K562 (cell line): ENCODE data around the gene SMG1. TPM values are rescaled to one million over a fixed set of nuclear protein-coding genes. Genes with fewer than 3 reads are reported as not detected.
"Not testable (repeated sequence)": the region's sequence is repeated elsewhere in the genome, so short reads cannot be mapped to it uniquely, and the experiment has no call there.

Source experiments
- ATAC-seq: fragments of 200-7000 bp; cut with Tn5 transposase; 3 replicates; pipeline ENCODE4 v1.9.1; 2020; ENCODE audit warnings: moderate library complexity
- BruUV-seq: library from RNA; stranded (reverse); fragments of 400-500 nt; replicated peaks from 2 replicates; lab custom pipeline; 2021; lab: Mats Ljungman, UMichigan
- CTCF ChIA-PET: fragments of 300-600 bp; formaldehyde crosslinking; extraction: SDS; loops from one replicate; lab custom pipeline; 2021; ENCODE audit warnings: low intra/inter-chr PET ratio; lab: Yijun Ruan, JAX
- POLR2A ChIA-PET: fragments of 300-600, 350-650 bp; sonication (Branson Sonifier 250); formaldehyde crosslinking; extraction: SDS; loops from one replicate; lab custom pipeline; 2021; ENCODE audit warnings: antibody characterized with exemption, inconsistent platforms; lab: Yijun Ruan, JAX
- DNase-seq, 4 experiments: peaks; one replicate each; pipeline versions ENCODE4 v3.0.0 to v3.0.0-alpha.2; 2011 to 2018; ENCODE audit warnings: low spot score in 3 of 4, mixed read lengths in 3 of 4; ENCODE audit errors: extremely low read depth in 1 of 4
- FAIRE-seq: peaks from 2 replicates; lab custom pipeline; 2011; peaks lifted over from hg19 to GRCh38; lab: Jason Lieb, UNC
- H2AFZ ChIP-seq: 2 replicates; pipeline ENCODE4 v1.6.0; 2011; ENCODE audit warnings: low read depth, low read length, control low read depth, inconsistent platforms
- H3K27ac ChIP-seq: fragments of 200-600 bp; 3 replicates; pipeline ENCODE4 v1.8.0; 2011; ENCODE audit warnings: low read depth, mild to moderate bottlenecking, control low read depth, inconsistent platforms, low read length, moderate library complexity, mixed read lengths; ENCODE audit errors: extremely low read depth
- H3K27me3 ChIP-seq, 2 experiments: fragments of 300-600 bp in 1 of 2; 2 replicates in 1 of 2; 3 replicates in 1 of 2; pipeline versions ENCODE4 v1.6.0 to v1.8.0; 2011; ENCODE audit warnings: inconsistent platforms in 2 of 2, low read length in 2 of 2, mild to moderate bottlenecking in 1 of 2, mixed read lengths in 1 of 2, moderate library complexity in 1 of 2; ENCODE audit not compliant: control insufficient read depth in 2 of 2, insufficient read depth in 2 of 2
- H3K36me3 ChIP-seq: fragments of 300-600 bp; 3 replicates; pipeline ENCODE4 v1.8.0; 2011; ENCODE audit warnings: mild to moderate bottlenecking, low read length, inconsistent platforms; ENCODE audit not compliant: control insufficient read depth, insufficient read depth
- H3K4me1 ChIP-seq, 2 experiments: fragments of 200-600 bp in 1 of 2; replicated peaks in 1 of 2; 2 replicates in 1 of 2; 3 replicates in 1 of 2; pipeline versions ENCODE4 v1.5.1 to v1.8.0; 2011; ENCODE audit warnings: inconsistent platforms in 2 of 2, low read length in 2 of 2, mild to moderate bottlenecking in 1 of 2, mixed read lengths in 1 of 2, moderate library complexity in 1 of 2; ENCODE audit not compliant: control insufficient read depth in 2 of 2, insufficient read depth in 2 of 2
- H3K4me2 ChIP-seq: 2 replicates; pipeline ENCODE4 v1.6.1; 2011; ENCODE audit warnings: low read length, control low read depth, inconsistent platforms, mixed read lengths; ENCODE audit not compliant: insufficient read depth
- H3K4me3 ChIP-seq: fragments of 200-600 bp; sonication (generic), shearing (Covaris generic); 2 replicates; pipeline ENCODE4 v1.5.1; 2016; ENCODE audit warnings: control low read depth, inconsistent platforms
- H3K79me2 ChIP-seq: fragments of 200-600 bp; 3 replicates; pipeline ENCODE4 v1.8.0; 2011; ENCODE audit warnings: low read length, inconsistent platforms; ENCODE audit not compliant: control insufficient read depth, insufficient read depth
- H3K9ac ChIP-seq, 2 experiments: 2 replicates each; pipeline versions ENCODE4 v1.6.0 to v1.6.1; 2011; ENCODE audit warnings: low read depth in 2 of 2, low read length in 2 of 2, control low read depth in 1 of 2, inconsistent platforms in 1 of 2, mild to moderate bottlenecking in 1 of 2, mixed read lengths in 1 of 2; ENCODE audit not compliant: insufficient read depth in 1 of 2
- H3K9me1 ChIP-seq: one replicate; pipeline ENCODE4 v1.6.0; 2011; ENCODE audit warnings: inconsistent platforms, mild to moderate bottlenecking, low read length, moderate library complexity; ENCODE audit not compliant: control insufficient read depth, insufficient read depth
- H3K9me3 ChIP-seq: replicated peaks from 2 replicates; pipeline ENCODE4 v1.5.1; 2011; ENCODE audit warnings: low read depth, low read length, inconsistent platforms; ENCODE audit not compliant: control insufficient read depth, insufficient read depth
- H4K20me1 ChIP-seq: replicated peaks from 2 replicates; pipeline ENCODE4 v1.6.1; 2011; ENCODE audit warnings: low read length, inconsistent platforms, mixed read lengths; ENCODE audit not compliant: control insufficient read depth, insufficient read depth
- CEBPB ChIP-seq: fragments of 450-650 bp; IDR thresholded peaks from 2 replicates; pipeline ENCODE4 v1.6.1; 2016; ENCODE audit warnings: missing genetic modification characterization, missing compliant biosample characterization
- CEBPG ChIP-seq, 3 experiments: fragments of 200-800 bp in 1 of 3; sonication (Bioruptor generic) in 1 of 3; sonication (generic) in 1 of 3; formaldehyde crosslinking in 1 of 3; IDR thresholded peaks in 2 of 3; conservative IDR thresholded peaks in 1 of 3; 2 replicates each; pipeline versions ENCODE4 v1.6.1 to v1.8.0; 2016 to 2022; ENCODE audit warnings: missing compliant biosample characterization in 2 of 3, missing genetic modification characterization in 2 of 3, mild to moderate bottlenecking in 1 of 3, missing genetic modification reagents in 1 of 3
- WGBS: fragments of 100-300 bp; shearing (Covaris generic); methylation state at CpG from one replicate; pipeline ENCODE4 v1.1.6; 2016; ENCODE audit warnings: low coverage, mixed read lengths; ENCODE audit not compliant: insufficient coverage; ENCODE audit errors: missing lambda C conversion rate; 5-methylcytosine and 5-hydroxymethylcytosine counted together
- in situ Hi-C: fragments of 300-500 bp; cut with MboI; formaldehyde crosslinking; loops from 4 replicates; pipeline ENCODE4 v1.15.0; 2018; ENCODE audit warnings: inconsistent platforms, mixed read lengths
- intact Hi-C: fragments of 100-400 bp; cut with micrococcal nuclease; formaldehyde crosslinking; loops from 2 replicates; pipeline ENCODE4 v1.14.2; 2022
- polyA plus RNA-seq, 8 experiments: library from polyadenylated mRNA; depleted of rRNA in 4 of 8; stranded (reverse) in 5 of 8; unstranded in 3 of 8; fragments of >200 nt; fragmentation: Nextera tagmentation in 2 of 8; fragmentation: Illumina TruSeq in 1 of 8; extraction: Ambion mirVana in 2 of 8; extraction: Trizol in 1 of 8; gene quantifications; 2 replicates each; pipeline versions ENCODE4 v1.2.1 to v1.2.3, GENCODE V29; 2011 to 2014; ENCODE audit warnings: inconsistent platforms in 1 of 8, missing spikeins in 1 of 8
- total RNA-seq, 7 experiments: library from RNA; depleted of rRNA in 6 of 7; stranded (reverse); fragments of >200 nt in 6 of 7; fragmentation: Illumina TruSeq in 2 of 7; extraction: Trizol in 2 of 7; gene quantifications; 2 replicates each; pipeline versions ENCODE4 v1.2.1 to v1.2.3, GENCODE V29; 2011 to 2021; ENCODE audit warnings: low replicate concordance in 1 of 7

Gene SMG1
- total and polyA plus RNA-seq, 9 of the 15 experiments (the other 6 are each of a cell fraction or from before 2014, with no cell fraction given), result 3.4 to 54.8 (median 32.0) TPM

DNA sequence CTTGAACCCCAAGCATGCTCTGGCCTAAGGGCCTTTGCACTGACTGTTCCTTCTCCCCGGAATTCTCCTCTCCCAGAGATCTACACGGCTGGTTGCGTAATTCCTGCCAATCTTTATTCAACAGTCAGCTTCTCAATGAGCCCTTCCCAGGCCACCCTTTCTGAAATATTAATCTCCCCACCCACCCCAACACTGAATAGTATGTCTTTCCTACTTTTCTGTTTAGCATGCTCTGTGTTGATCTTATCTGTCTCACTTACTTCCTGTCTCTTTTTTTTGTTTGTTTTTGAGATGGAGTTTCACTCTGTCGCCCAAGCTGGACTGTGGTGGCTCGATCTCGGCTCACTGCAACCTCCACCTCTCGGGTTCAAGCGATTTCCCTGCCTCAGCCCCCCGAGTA lies 169.6 kb downstream of the SMG1 start:
- H3K4me3 ChIP-seq; H3K9me3 ChIP-seq; DNase-seq; H3K27me3 ChIP-seq; H3K36me3 ChIP-seq; H3K4me1 ChIP-seq; FAIRE-seq; H3K79me2 ChIP-seq; BruUV-seq; in situ Hi-C loops; ATAC-seq; H3K9me1 ChIP-seq; H3K4me2 ChIP-seq; intact Hi-C loops; H3K9ac ChIP-seq; H3K27ac ChIP-seq; CTCF ChIA-PET; H4K20me1 ChIP-seq; POLR2A ChIA-PET; TF ChIP-seq CEBPG (CRISPR knock-in tag; IDR thresholded peaks at IDR 0.05): not testable (repeated sequence)
- TF ChIP-seq CEBPB (peak; percentile 45; the same call in 1 of the 2 replicates), CEBPG (tag; conservative IDR thresholded peaks at IDR 0.05 in 1 of 2, IDR thresholded peaks at IDR 0.05 in 1 of 2) (0 out of 4 replicates have a peak, but pooled peaks of 1 of the 2 experiments have one; percentile 33)
- 59% methylated on average over 8 of the region's 9 CpGs for WGBS
- peak overlapping the region; percentile 39; the same call in 1 of the 2 replicates for H2AFZ ChIP-seq

Other genes with a start within 250 kb of the SMG1 start
- 1,397 and 1,443 TPM in 2 replicates for gene RPS15A, start 136.1 kb downstream of the SMG1 start, total RNA-seq (2014; rRNA removed)
- 3,559 and 3,761 TPM in 2 replicates for gene RPS15A, start 136.1 kb downstream of the SMG1 start, total RNA-seq (2014; rRNA removed; fragmentation: Illumina TruSeq; extraction: Trizol)
- 2,642 and 2,798 TPM in 2 replicates for gene RPS15A, start 136.1 kb downstream of the SMG1 start, total RNA-seq (2015; rRNA removed; fragmentation: Illumina TruSeq; extraction: Trizol)
- gene RPS15A, start 136.1 kb downstream of the SMG1 start, total RNA-seq (2021), result 1,796 and 2,160 TPM in 2 replicates
- 5,474 and 6,005 TPM in 2 replicates for gene RPS15A, start 136.1 kb downstream of the SMG1 start, polyA plus RNA-seq (2011; rRNA removed)
- 3,581 and 3,787 TPM in 2 replicates for gene RPS15A, start 136.1 kb downstream of the SMG1 start, polyA plus RNA-seq (2014; fragmentation: Illumina TruSeq; extraction: Trizol)
- 1,000 to 10,000 TPM; 1,986 to 2,037 TPM for gene RPS15A, start 136.1 kb downstream of the SMG1 start, polyA plus RNA-seq (2014; fragmentation: Nextera tagmentation; extraction: Ambion mirVana)
- gene RPS15A, start 136.1 kb downstream of the SMG1 start, polyA plus RNA-seq (2014; rRNA removed), result 4,631 and 4,801 TPM in 2 replicates
- gene ARL6IP1, start 124.9 kb downstream of the SMG1 start, total RNA-seq (2014; rRNA removed), result 102 and 224 TPM in 2 replicates
- 174 and 193 TPM in 2 replicates for gene ARL6IP1, start 124.9 kb downstream of the SMG1 start, total RNA-seq (2014; rRNA removed; fragmentation: Illumina TruSeq; extraction: Trizol)
- gene ARL6IP1, start 124.9 kb downstream of the SMG1 start, total RNA-seq (2015; rRNA removed; fragmentation: Illumina TruSeq; extraction: Trizol), result 135 and 146 TPM in 2 replicates
- gene ARL6IP1, start 124.9 kb downstream of the SMG1 start, total RNA-seq (2021), result 124 and 126 TPM in 2 replicates
- gene ARL6IP1, start 124.9 kb downstream of the SMG1 start, polyA plus RNA-seq (2011; rRNA removed), result 223 and 306 TPM in 2 replicates
- gene ARL6IP1, start 124.9 kb downstream of the SMG1 start, polyA plus RNA-seq (2014; fragmentation: Illumina TruSeq; extraction: Trizol), result 161 and 162 TPM in 2 replicates
- gene ARL6IP1, start 124.9 kb downstream of the SMG1 start, polyA plus RNA-seq (2014; fragmentation: Nextera tagmentation; extraction: Ambion mirVana), result 100 to 1,000 TPM; 291 to 391 TPM
- gene ARL6IP1, start 124.9 kb downstream of the SMG1 start, polyA plus RNA-seq (2014; rRNA removed), result 123 and 130 TPM in 2 replicates
- 0.77 and 2.0 TPM in 2 replicates for gene TMC7, start 57.5 kb upstream of the SMG1 start, total RNA-seq (2014; rRNA removed)
- gene TMC7, start 57.5 kb upstream of the SMG1 start, total RNA-seq (2014; rRNA removed; fragmentation: Illumina TruSeq; extraction: Trizol), result 1.7 and 1.9 TPM in 2 replicates
- 0.57 and 0.76 TPM in 2 replicates for gene TMC7, start 57.5 kb upstream of the SMG1 start, total RNA-seq (2015; rRNA removed; fragmentation: Illumina TruSeq; extraction: Trizol)
- gene TMC7, start 57.5 kb upstream of the SMG1 start, total RNA-seq (2021), result 1.5 TPM in 2 replicates
- gene TMC7, start 57.5 kb upstream of the SMG1 start, polyA plus RNA-seq (2011; rRNA removed), result 0.85 and 1.8 TPM in 2 replicates
- gene TMC7, start 57.5 kb upstream of the SMG1 start, polyA plus RNA-seq (2014; fragmentation: Illumina TruSeq; extraction: Trizol), result 1.8 and 2.0 TPM in 2 replicates
- gene TMC7, start 57.5 kb upstream of the SMG1 start, polyA plus RNA-seq (2014; fragmentation: Nextera tagmentation; extraction: Ambion mirVana), result under 1 TPM; 0.08 to 0.32 TPM
- gene TMC7, start 57.5 kb upstream of the SMG1 start, polyA plus RNA-seq (2014; rRNA removed), result 1.5 and 1.8 TPM in 2 replicates
- gene COQ7, start 141.2 kb upstream of the SMG1 start, total RNA-seq (2014; rRNA removed), result 22.1 and 23.3 TPM in 2 replicates
- 11.2 and 13.0 TPM in 2 replicates for gene COQ7, start 141.2 kb upstream of the SMG1 start, total RNA-seq (2014; rRNA removed; fragmentation: Illumina TruSeq; extraction: Trizol)
- gene COQ7, start 141.2 kb upstream of the SMG1 start, total RNA-seq (2015; rRNA removed; fragmentation: Illumina TruSeq; extraction: Trizol), result 12.2 and 13.0 TPM in 2 replicates
- gene COQ7, start 141.2 kb upstream of the SMG1 start, total RNA-seq (2021), result 22.5 and 23.4 TPM in 2 replicates
- gene COQ7, start 141.2 kb upstream of the SMG1 start, polyA plus RNA-seq (2011; rRNA removed), result 12.2 and 15.2 TPM in 2 replicates
- gene COQ7, start 141.2 kb upstream of the SMG1 start, polyA plus RNA-seq (2014; fragmentation: Illumina TruSeq; extraction: Trizol), result 19.6 and 24.0 TPM in 2 replicates
- gene COQ7, start 141.2 kb upstream of the SMG1 start, polyA plus RNA-seq (2014; fragmentation: Nextera tagmentation; extraction: Ambion mirVana), result 1 to 10 TPM; 2.3 to 3.5 TPM
- gene COQ7, start 141.2 kb upstream of the SMG1 start, polyA plus RNA-seq (2014; rRNA removed), result 26.1 and 33.4 TPM in 2 replicates
- gene ITPRIPL2, start 187.6 kb upstream of the SMG1 start, total RNA-seq (2014; rRNA removed), result 0.64 and 1.4 TPM in 2 replicates
- gene ITPRIPL2, start 187.6 kb upstream of the SMG1 start, total RNA-seq (2014; rRNA removed; fragmentation: Illumina TruSeq; extraction: Trizol), result 0.76 and 0.80 TPM in 2 replicates
- gene ITPRIPL2, start 187.6 kb upstream of the SMG1 start, total RNA-seq (2015; rRNA removed; fragmentation: Illumina TruSeq; extraction: Trizol), result 0.58 and 0.75 TPM in 2 replicates
- gene ITPRIPL2, start 187.6 kb upstream of the SMG1 start, total RNA-seq (2021), result 2.1 and 2.2 TPM in 2 replicates
- 0.65 and 0.77 TPM in 2 replicates for gene ITPRIPL2, start 187.6 kb upstream of the SMG1 start, polyA plus RNA-seq (2011; rRNA removed)
- gene ITPRIPL2, start 187.6 kb upstream of the SMG1 start, polyA plus RNA-seq (2014; fragmentation: Illumina TruSeq; extraction: Trizol), result 0.48 and 0.54 TPM in 2 replicates
- under 1 TPM; 0.04 to 0.11 TPM for gene ITPRIPL2, start 187.6 kb upstream of the SMG1 start, polyA plus RNA-seq (2014; fragmentation: Nextera tagmentation; extraction: Ambion mirVana)
- gene ITPRIPL2, start 187.6 kb upstream of the SMG1 start, polyA plus RNA-seq (2014; rRNA removed), result 0.45 and 1.3 TPM in 2 replicates
- not detected in 2 replicates for gene SYT17, start 241.8 kb upstream of the SMG1 start, total RNA-seq (2014; rRNA removed)
- gene SYT17, start 241.8 kb upstream of the SMG1 start, total RNA-seq (2014; rRNA removed; fragmentation: Illumina TruSeq; extraction: Trizol), result not detected in 2 replicates
- not detected in 2 replicates for gene SYT17, start 241.8 kb upstream of the SMG1 start, total RNA-seq (2015; rRNA removed; fragmentation: Illumina TruSeq; extraction: Trizol)
- not detected in 2 replicates for gene SYT17, start 241.8 kb upstream of the SMG1 start, total RNA-seq (2021)
- gene SYT17, start 241.8 kb upstream of the SMG1 start, polyA plus RNA-seq (2011; rRNA removed), result not detected in 2 replicates
- gene SYT17, start 241.8 kb upstream of the SMG1 start, polyA plus RNA-seq (2014; fragmentation: Illumina TruSeq; extraction: Trizol), result not detected in 2 replicates
- not detected for gene SYT17, start 241.8 kb upstream of the SMG1 start, polyA plus RNA-seq (2014; fragmentation: Nextera tagmentation; extraction: Ambion mirVana)
- gene SYT17, start 241.8 kb upstream of the SMG1 start, polyA plus RNA-seq (2014; rRNA removed), result not detected in 2 replicates